K562 (cell line): ENCODE measurements around the gene FN3K. TPM values are rescaled to one million over a fixed set of nuclear protein-coding genes. Genes with fewer than 3 reads are reported as not detected.

Source experiments
- ARNT ChIP-seq, 2 experiments: fragments of 450-650 bp; IDR thresholded peaks; 2 replicates each; pipeline ENCODE4 v1.6.1; 2016; ENCODE audit warnings: mild to moderate bottlenecking in 1 of 2
- ELF1 ChIP-seq: fragments of 200-800 bp; sonication (Bioruptor generic); IDR thresholded peaks from 2 replicates; pipeline ENCODE4 v1.6.1; 2016; ENCODE audit warnings: missing genetic modification characterization, missing compliant biosample characterization
- ETV5 ChIP-seq: sonication (generic); formaldehyde crosslinking; IDR thresholded peaks from 2 replicates; pipeline ENCODE4 v1.4.0; 2020; ENCODE audit warnings: low read depth, mild to moderate bottlenecking, missing genetic modification reagents
- HCFC1 ChIP-seq: IDR thresholded peaks from 2 replicates; pipeline ENCODE4 v1.6.1; 2012; ENCODE audit warnings: low read depth, low read length, improper control_type of control experiment
- HMG20A ChIP-seq: fragments of 450-650 bp; formaldehyde crosslinking; conservative IDR thresholded peaks from 2 replicates; pipeline ENCODE4 v1.4.0; 2020; ENCODE audit warnings: mild to moderate bottlenecking, mixed read lengths
- HNRNPL ChIP-seq: fragments of 200-400 bp; formaldehyde crosslinking; IDR thresholded peaks from 2 replicates; pipeline ENCODE4 v1.6.1; 2017; ENCODE audit warnings: low read depth, mild to moderate bottlenecking, low read length
- KDM4B ChIP-seq, 2 experiments: fragments of 450-650 bp in 1 of 2; sonication (generic) in 1 of 2; IDR thresholded peaks; 2 replicates each; pipeline ENCODE4 v1.6.1; 2016 to 2017; ENCODE audit warnings: borderline replicate concordance in 2 of 2, antibody characterized with exemption in 1 of 2, low read depth in 1 of 2, mild to moderate bottlenecking in 1 of 2
- KDM5B ChIP-seq: fragments of 200-600 bp; sonication (generic); IDR thresholded peaks from 2 replicates; pipeline ENCODE4 v1.6.1; 2012; ENCODE audit warnings: low read depth, mild to moderate bottlenecking, moderate library complexity, low read length, control low read depth, inconsistent platforms; ENCODE audit not compliant: insufficient replicate concordance
- KLF6 ChIP-seq: fragments of 250-450 bp; sonication (Bioruptor Pico); IDR thresholded peaks from 2 replicates; pipeline ENCODE4 v1.4.0; 2020; ENCODE audit warnings: mild to moderate bottlenecking, moderate library complexity, borderline replicate concordance
- MEIS2 ChIP-seq: fragments of 450-650 bp; IDR thresholded peaks from 2 replicates; pipeline ENCODE4 v1.6.1; 2014; ENCODE audit warnings: mild to moderate bottlenecking; ENCODE audit not compliant: partially characterized antibody
- NBN ChIP-seq: fragments of 450-650 bp; IDR thresholded peaks from 2 replicates; pipeline ENCODE4 v1.6.1; 2016; ENCODE audit warnings: low read depth, mild to moderate bottlenecking
- NCOA2 ChIP-seq, 2 experiments: fragments of 450-650 bp; IDR thresholded peaks; 2 replicates each; pipeline ENCODE4 v1.6.1; 2018; ENCODE audit warnings: mild to moderate bottlenecking in 2 of 2, moderate library complexity in 1 of 2; ENCODE audit not compliant: partially characterized antibody in 2 of 2
- NCOR1 ChIP-seq: fragments of 450-650 bp; IDR thresholded peaks from 2 replicates; pipeline ENCODE4 v1.6.1; 2016; ENCODE audit warnings: mild to moderate bottlenecking, moderate library complexity
- PHB2 ChIP-seq: fragments of 450-650 bp; IDR thresholded peaks from 2 replicates; pipeline ENCODE4 v1.6.1; 2017; ENCODE audit warnings: low read depth
- POLR2B ChIP-seq: fragments of 450-650 bp; IDR thresholded peaks from 2 replicates; pipeline ENCODE4 v1.6.1; 2018; ENCODE audit warnings: low read depth; ENCODE audit not compliant: partially characterized antibody
- POLR3G ChIP-seq: IDR thresholded peaks from 2 replicates; pipeline ENCODE4 v1.6.1; 2011; ENCODE audit not compliant: insufficient read length, insufficient replicate concordance; ENCODE audit errors: extremely low read depth
- RB1 ChIP-seq: fragments of 450-650 bp; IDR thresholded peaks from 2 replicates; pipeline ENCODE4 v1.6.1; 2017; ENCODE audit warnings: low read depth, mild to moderate bottlenecking
- SETDB1 ChIP-seq: IDR thresholded peaks from one replicate; pipeline ENCODE4 v1.6.1; 2012; ENCODE audit warnings: low read length, control low read depth, inconsistent platforms
- U2AF1 ChIP-seq: fragments of 200-400 bp; formaldehyde crosslinking; optimal IDR thresholded peaks from 2 replicates; pipeline ENCODE3; 2017; ENCODE audit warnings: mild to moderate bottlenecking, low read depth, low read length, moderate library complexity
- U2AF2 ChIP-seq: fragments of 200-400 bp; formaldehyde crosslinking; optimal IDR thresholded peaks from 2 replicates; pipeline ENCODE3; 2017; ENCODE audit warnings: low read depth, mild to moderate bottlenecking, low read length
- ZNF140 ChIP-seq: fragments of 250-450 bp; sonication (Bioruptor Pico); IDR thresholded peaks from 2 replicates; pipeline ENCODE4 v1.8.0; 2021; ENCODE audit warnings: moderate library complexity, mild to moderate bottlenecking, inconsistent platforms
- ZNF282 ChIP-seq: sonication (generic); formaldehyde crosslinking; IDR thresholded peaks from 2 replicates; pipeline ENCODE4 v1.8.1; 2023; ENCODE audit warnings: missing genetic modification reagents
- ZNF384 ChIP-seq: IDR thresholded peaks from 2 replicates; pipeline ENCODE4 v1.6.1; 2012; ENCODE audit warnings: low read depth, low read length, improper control_type of control experiment
- ZNF408 ChIP-seq: fragments of 250-450 bp; sonication (Bioruptor Pico); IDR thresholded peaks from 2 replicates; pipeline ENCODE4 v1.4.0; 2020; ENCODE audit warnings: low read depth, mild to moderate bottlenecking, moderate library complexity
- ZNF41 ChIP-seq: fragments of 250-450 bp; sonication (Bioruptor Pico); conservative IDR thresholded peaks from 2 replicates; pipeline ENCODE4 v1.4.0; 2020; ENCODE audit warnings: mild to moderate bottlenecking
- ZNF778 ChIP-seq: fragments of 450-650 bp; formaldehyde crosslinking; IDR thresholded peaks from 2 replicates; pipeline ENCODE4 v1.4.0; 2020; ENCODE audit warnings: mild to moderate bottlenecking, moderate library complexity
- polyA plus RNA-seq, 8 experiments: library from polyadenylated mRNA; depleted of rRNA in 4 of 8; stranded (reverse) in 5 of 8; unstranded in 3 of 8; fragments of >200 nt; fragmentation: Nextera tagmentation in 2 of 8; fragmentation: Illumina TruSeq in 1 of 8; extraction: Ambion mirVana in 2 of 8; extraction: Trizol in 1 of 8; gene quantifications; 2 replicates each; pipeline versions ENCODE4 v1.2.1 to v1.2.3, GENCODE V29; 2011 to 2014; ENCODE audit warnings: inconsistent platforms in 1 of 8, missing spikeins in 1 of 8
- total RNA-seq, 7 experiments: library from RNA; depleted of rRNA in 6 of 7; stranded (reverse); fragments of >200 nt in 6 of 7; fragmentation: Illumina TruSeq in 2 of 7; extraction: Trizol in 2 of 7; gene quantifications; 2 replicates each; pipeline versions ENCODE4 v1.2.1 to v1.2.3, GENCODE V29; 2011 to 2021; ENCODE audit warnings: low replicate concordance in 1 of 7
- TF ChIP-seq, protein P1 (sequence below): sonication (generic); formaldehyde crosslinking; IDR thresholded peaks from 2 replicates; pipeline ENCODE4 v1.8.1; 2023; ENCODE audit warnings: mild to moderate bottlenecking, missing genetic modification reagents, moderate library complexity
- TF ChIP-seq, protein P2 (sequence below): fragments of 250-450 bp; sonication (Bioruptor Pico); IDR thresholded peaks from 2 replicates; pipeline ENCODE4 v1.8.0; 2022; ENCODE audit warnings: inconsistent platforms, mild to moderate bottlenecking, moderate library complexity, borderline replicate concordance

Gene FN3K
- total and polyA plus RNA-seq, 9 of the 15 experiments (the other 6 are each of a cell fraction or from before 2014, with no cell fraction given): 0.08 to 22.7 (median 3.8) TPM

DNA sequence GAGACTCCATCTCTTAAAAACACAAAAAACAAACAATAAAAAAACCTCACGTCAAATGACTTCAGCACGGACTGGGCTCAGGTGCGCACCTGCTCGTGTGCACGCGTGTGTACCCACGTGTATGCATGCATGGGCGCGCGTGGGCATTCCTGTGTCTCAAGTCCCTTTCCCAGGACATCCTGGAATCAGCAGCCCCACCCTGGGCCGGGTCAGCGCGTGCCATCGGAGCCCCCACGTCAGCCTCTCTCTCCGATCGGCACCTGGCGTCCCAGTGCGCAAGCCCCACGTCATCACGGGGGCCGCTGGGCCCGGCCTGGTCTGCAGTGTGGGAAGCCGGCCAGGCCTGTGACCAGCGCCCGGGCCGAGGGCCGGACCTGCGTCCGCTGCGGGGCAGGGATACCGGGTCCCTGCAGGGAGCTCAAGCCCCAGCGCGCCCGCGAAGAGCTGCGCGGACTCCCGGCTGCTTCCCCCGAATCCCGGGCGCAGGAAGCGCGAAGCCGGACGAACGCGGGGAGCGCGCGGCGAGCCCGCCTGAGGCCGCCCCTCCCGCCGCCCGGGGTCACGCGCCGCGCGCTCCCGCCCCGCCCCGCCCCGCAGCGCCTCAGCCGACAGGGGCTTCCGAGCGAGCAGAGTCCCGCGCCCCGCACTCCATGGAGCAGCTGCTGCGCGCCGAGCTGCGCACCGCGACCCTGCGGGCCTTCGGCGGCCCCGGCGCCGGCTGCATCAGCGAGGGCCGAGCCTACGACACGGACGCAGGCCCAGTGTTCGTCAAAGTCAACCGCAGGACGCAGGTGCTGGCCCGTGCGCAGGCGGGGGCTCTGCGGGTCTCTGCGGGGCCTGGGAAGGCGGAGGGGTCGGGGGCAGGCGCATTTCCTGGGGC is at the start of gene FN3K (continued):
- TF ChIP-seq ZNF41 (CRISPR knock-in tag): no peak
- no peak for TF ChIP-seq MEIS2
- TF ChIP-seq ZNF140 (CRISPR knock-in tag): no peak
- 0 out of 2 replicates have a peak, but pooled peaks have one; percentile 4 for TF ChIP-seq NCOR1
- TF ChIP-seq U2AF1: no peak
- no peak for TF ChIP-seq U2AF2
- TF ChIP-seq KDM5B: peak; percentile 59
- TF ChIP-seq ZNF408: no peak
- no peak for TF ChIP-seq KDM4B (IDR thresholded peaks at IDR 0.05; ENCODE audit: borderline replicate concordance in 2 of 2, low read depth in 1 of 2)
- no peak for TF ChIP-seq HMG20A (CRISPR knock-in tag)
- TF ChIP-seq, protein P1, sequence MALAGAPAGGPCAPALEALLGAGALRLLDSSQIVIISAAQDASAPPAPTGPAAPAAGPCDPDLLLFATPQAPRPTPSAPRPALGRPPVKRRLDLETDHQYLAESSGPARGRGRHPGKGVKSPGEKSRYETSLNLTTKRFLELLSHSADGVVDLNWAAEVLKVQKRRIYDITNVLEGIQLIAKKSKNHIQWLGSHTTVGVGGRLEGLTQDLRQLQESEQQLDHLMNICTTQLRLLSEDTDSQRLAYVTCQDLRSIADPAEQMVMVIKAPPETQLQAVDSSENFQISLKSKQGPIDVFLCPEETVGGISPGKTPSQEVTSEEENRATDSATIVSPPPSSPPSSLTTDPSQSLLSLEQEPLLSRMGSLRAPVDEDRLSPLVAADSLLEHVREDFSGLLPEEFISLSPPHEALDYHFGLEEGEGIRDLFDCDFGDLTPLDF (CRISPR knock-in tag): peak; percentile 66; the same call in 1 of the 2 replicates
- TF ChIP-seq HNRNPL: no peak
- peak; percentile 33; the same call in 1 of the 2 replicates for TF ChIP-seq HCFC1
- TF ChIP-seq RB1: peak; percentile 89
- TF ChIP-seq POLR2B: peak; percentile 50
- TF ChIP-seq SETDB1: no peak
- peak; percentile 73; the same call in 1 of the 2 replicates for TF ChIP-seq ETV5
- no peak for TF ChIP-seq KLF6
- TF ChIP-seq PHB2: no peak
- no peak for TF ChIP-seq ZNF282 (CRISPR knock-in tag)
- no peak for TF ChIP-seq ZNF384
- no peak for TF ChIP-seq NCOA2 (IDR thresholded peaks at IDR 0.05; ENCODE audit: partially characterized antibody in 2 of 2)
- no peak for TF ChIP-seq ZNF778 (CRISPR knock-in tag)
- no peak for TF ChIP-seq ARNT (IDR thresholded peaks at IDR 0.05)
- TF ChIP-seq ELF1 (tag): no peak
- TF ChIP-seq NBN: no peak
- TF ChIP-seq POLR3G: no peak
- TF ChIP-seq, protein P2, sequence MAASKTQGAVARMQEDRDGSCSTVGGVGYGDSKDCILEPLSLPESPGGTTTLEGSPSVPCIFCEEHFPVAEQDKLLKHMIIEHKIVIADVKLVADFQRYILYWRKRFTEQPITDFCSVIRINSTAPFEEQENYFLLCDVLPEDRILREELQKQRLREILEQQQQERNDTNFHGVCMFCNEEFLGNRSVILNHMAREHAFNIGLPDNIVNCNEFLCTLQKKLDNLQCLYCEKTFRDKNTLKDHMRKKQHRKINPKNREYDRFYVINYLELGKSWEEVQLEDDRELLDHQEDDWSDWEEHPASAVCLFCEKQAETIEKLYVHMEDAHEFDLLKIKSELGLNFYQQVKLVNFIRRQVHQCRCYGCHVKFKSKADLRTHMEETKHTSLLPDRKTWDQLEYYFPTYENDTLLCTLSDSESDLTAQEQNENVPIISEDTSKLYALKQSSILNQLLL (CRISPR knock-in tag): no peak
